IPS-18a (cell line): ENCODE results near the gene RAPGEF6.
A peak's percentile ranks its signal among the peaks of the same experiment; 100 is the strongest.
"Not testable (repeated sequence)": the region's sequence is repeated elsewhere in the genome, so short reads cannot be mapped to it uniquely, and the experiment has no call there.

Source experiments
- H3K27ac ChIP-seq: one replicate; pipeline ENCODE4 v1.5.1; 2013; ENCODE audit warnings: low read length
- H3K27me3 ChIP-seq: one replicate; pipeline ENCODE4 v1.6.1; 2013; ENCODE audit warnings: mild to moderate bottlenecking, low read length; ENCODE audit not compliant: control insufficient read depth, insufficient read depth
- H3K36me3 ChIP-seq: one replicate; pipeline ENCODE4 v1.6.1; 2013; ENCODE audit warnings: low read depth, low read length; ENCODE audit not compliant: control insufficient read depth
- H3K4me1 ChIP-seq: one replicate; pipeline ENCODE4 v1.6.1; 2013; ENCODE audit warnings: low read depth, low read length; ENCODE audit not compliant: control insufficient read depth
- H3K4me3 ChIP-seq: one replicate; pipeline ENCODE4 v1.5.1; 2013; ENCODE audit warnings: low read length
- H3K9ac ChIP-seq: one replicate; pipeline ENCODE4 v1.6.1; 2013; ENCODE audit warnings: mild to moderate bottlenecking, low read length, moderate library complexity
- H3K9me3 ChIP-seq: one replicate; pipeline ENCODE4 v1.6.1; 2013; ENCODE audit warnings: low read depth, low read length; ENCODE audit not compliant: control insufficient read depth

The RAPGEF6 gene, protein sequence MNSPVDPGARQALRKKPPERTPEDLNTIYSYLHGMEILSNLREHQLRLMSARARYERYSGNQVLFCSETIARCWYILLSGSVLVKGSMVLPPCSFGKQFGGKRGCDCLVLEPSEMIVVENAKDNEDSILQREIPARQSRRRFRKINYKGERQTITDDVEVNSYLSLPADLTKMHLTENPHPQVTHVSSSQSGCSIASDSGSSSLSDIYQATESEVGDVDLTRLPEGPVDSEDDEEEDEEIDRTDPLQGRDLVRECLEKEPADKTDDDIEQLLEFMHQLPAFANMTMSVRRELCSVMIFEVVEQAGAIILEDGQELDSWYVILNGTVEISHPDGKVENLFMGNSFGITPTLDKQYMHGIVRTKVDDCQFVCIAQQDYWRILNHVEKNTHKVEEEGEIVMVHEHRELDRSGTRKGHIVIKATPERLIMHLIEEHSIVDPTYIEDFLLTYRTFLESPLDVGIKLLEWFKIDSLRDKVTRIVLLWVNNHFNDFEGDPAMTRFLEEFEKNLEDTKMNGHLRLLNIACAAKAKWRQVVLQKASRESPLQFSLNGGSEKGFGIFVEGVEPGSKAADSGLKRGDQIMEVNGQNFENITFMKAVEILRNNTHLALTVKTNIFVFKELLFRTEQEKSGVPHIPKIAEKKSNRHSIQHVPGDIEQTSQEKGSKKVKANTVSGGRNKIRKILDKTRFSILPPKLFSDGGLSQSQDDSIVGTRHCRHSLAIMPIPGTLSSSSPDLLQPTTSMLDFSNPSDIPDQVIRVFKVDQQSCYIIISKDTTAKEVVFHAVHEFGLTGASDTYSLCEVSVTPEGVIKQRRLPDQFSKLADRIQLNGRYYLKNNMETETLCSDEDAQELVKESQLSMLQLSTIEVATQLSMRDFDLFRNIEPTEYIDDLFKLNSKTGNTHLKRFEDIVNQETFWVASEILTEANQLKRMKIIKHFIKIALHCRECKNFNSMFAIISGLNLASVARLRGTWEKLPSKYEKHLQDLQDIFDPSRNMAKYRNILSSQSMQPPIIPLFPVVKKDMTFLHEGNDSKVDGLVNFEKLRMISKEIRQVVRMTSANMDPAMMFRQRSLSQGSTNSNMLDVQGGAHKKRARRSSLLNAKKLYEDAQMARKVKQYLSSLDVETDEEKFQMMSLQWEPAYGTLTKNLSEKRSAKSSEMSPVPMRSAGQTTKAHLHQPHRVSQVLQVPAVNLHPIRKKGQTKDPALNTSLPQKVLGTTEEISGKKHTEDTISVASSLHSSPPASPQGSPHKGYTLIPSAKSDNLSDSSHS (N-terminal part only)

DNA sequence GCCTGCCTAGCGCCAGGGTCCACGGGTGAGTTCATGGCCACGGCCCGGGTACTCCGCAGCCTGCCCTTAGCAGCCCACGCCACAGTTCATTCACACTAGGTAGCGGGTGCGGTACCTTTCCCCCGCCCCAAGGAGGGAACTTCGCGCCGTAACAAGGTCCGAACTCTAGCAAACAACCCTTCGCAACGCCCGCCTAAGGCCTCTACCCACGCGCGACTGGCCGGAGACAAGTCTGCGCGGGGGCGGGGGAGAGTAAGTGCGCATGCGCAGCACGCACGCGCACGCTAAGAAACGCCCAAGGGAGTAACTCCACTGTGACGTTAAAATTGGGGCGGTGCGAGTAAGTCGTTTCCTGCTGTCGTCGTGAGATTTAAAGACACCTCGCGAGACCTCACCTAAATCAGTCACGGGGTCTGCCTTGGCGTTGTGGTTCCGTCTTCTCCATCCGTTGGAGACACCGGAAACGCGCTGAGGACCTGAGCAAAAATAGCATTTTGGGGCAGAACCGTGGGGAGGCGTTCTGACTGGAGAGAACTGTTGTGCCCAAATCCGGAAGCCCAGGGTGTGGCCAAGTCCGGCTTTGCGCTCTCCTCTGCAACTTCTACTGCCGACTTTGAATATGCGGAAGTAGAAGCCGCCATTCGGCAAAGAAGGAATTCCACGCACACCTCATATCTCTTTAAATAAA, at the start of gene RAPGEF6:
Gene RAPGEF6, minus strand, starts transcription at position 234 of the 688 bp plus-strand sequence. Its CDS starts 199 bp downstream, at position 35.
- Histone ChIP-seq H3K4me3 (peak within 1 kb of the TSS; percentile 87), H3K27ac (peak within 1 kb of the TSS; percentile 94), H3K36me3 (no peaks in the 10 kb centered on the region), H3K9ac (peak within 1 kb of the TSS; percentile 96), H3K27me3 (no peaks in the 10 kb centered on the region), H3K4me1 (peaks cover 16% of the 10 kb centered on the region), H3K9me3 (no peaks in the 10 kb centered on the region)

DNA sequence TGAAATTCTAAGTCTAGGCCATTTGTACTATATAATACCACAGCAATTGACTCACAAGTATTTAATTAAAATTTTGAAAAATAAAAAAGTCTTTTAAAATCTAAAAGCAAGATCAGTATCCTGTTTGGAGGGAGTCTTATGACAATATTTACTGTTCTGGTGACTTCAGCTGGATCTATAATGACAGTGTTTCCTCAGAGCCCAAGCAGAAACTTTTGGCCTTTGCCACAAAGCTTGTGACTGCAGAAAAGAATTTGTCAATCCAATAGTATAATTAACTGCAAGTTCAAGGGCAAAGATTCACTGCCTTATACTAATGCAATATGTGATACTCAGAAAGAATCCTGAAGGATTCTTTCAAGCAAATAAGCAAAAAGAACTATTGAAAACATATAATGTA, 49.6 kb upstream of the RAPGEF6 start:
- Histone ChIP-seq H3K4me1 (no peaks in the 10 kb centered on the region), H3K4me3 (no peak overlapping the region), H3K9me3 (no peaks in the 10 kb centered on the region), H3K36me3 (no peaks in the 10 kb centered on the region), H3K27me3 (no peaks in the 10 kb centered on the region), H3K9ac (no peak overlapping the region), H3K27ac (no peak overlapping the region)

DNA sequence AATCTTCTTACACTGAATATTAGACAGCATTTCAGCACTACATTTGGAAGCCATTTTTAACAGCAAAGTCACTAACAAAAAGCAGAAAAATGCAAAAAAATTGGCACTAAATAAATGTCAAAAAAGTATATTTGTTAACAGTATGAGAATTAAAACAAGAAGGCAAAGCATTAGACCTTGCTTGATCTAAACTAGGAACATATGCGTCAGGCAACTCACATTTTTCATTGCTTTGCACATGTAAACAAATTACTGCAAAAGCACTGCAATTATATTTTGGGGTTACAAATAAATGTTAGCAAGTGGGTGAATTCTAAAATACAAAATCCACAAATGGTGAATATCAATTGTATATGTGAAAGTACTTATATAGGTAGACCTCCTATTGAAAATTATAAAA, 49.0 kb upstream of the RAPGEF6 start:
- Histone ChIP-seq H3K4me1 (no peaks in the 10 kb centered on the region), H3K9ac (no peak overlapping the region), H3K36me3 (no peaks in the 10 kb centered on the region), H3K4me3 (no peak overlapping the region), H3K27me3 (no peaks in the 10 kb centered on the region), H3K9me3 (no peaks in the 10 kb centered on the region), H3K27ac (no peak overlapping the region)

DNA sequence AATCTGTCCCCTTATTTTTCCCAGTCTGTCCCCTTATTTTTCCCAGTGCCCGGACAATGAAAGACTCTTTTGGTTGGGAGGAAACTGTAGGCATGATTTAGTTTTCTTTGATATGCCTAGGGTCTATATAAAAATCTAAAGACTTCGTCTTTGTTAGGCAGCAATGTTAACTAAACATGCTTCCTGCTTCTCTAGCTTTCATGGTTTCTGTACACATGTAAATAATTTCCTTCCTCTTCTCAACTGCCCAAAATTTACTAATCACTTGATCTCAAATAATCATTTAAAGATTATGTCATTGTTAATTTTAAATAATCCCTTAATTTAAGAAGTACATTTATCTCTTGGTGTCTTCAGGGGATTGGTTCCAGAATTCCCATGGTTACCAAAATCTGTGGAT, 47.8 kb upstream of the RAPGEF6 start:
- H3K27ac ChIP-seq = no peak overlapping the region
- no peaks in the 10 kb centered on the region for H3K9me3 ChIP-seq
- H3K4me3 ChIP-seq = no peak overlapping the region
- peaks cover under 1% of the 10 kb centered on the region for H3K36me3 ChIP-seq
- no peak overlapping the region for H3K9ac ChIP-seq
- no peaks in the 10 kb centered on the region for H3K27me3 ChIP-seq
- H3K4me1 ChIP-seq = no peaks in the 10 kb centered on the region

DNA sequence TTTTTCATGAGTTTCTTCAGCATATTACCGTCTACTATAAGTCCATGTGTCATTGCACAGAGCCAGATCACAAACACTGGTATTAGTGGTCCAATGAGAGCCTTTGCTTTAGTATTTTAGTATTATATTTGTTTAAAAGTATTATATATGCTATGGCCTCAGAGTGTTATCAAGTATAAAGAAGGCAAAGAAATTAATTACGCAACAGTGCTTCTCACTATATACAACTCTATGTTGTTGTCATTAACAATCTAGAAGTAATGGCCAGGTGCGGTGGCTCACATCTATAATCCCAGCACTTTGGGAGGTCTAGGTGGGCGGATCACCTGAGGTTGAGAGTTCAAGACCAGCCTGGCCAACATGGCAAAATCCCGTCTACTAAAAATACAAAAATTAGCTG, 47.1 kb upstream of the RAPGEF6 start:
- no peak overlapping the region for H3K9ac ChIP-seq
- H3K4me1 ChIP-seq = no peaks in the 10 kb centered on the region
- no peak overlapping the region for H3K4me3 ChIP-seq
- H3K27ac ChIP-seq = no peak overlapping the region
- no peaks in the 10 kb centered on the region for H3K9me3 ChIP-seq
- H3K36me3 ChIP-seq = peaks cover 7% of the 10 kb centered on the region
- H3K27me3 ChIP-seq = no peaks in the 10 kb centered on the region

DNA sequence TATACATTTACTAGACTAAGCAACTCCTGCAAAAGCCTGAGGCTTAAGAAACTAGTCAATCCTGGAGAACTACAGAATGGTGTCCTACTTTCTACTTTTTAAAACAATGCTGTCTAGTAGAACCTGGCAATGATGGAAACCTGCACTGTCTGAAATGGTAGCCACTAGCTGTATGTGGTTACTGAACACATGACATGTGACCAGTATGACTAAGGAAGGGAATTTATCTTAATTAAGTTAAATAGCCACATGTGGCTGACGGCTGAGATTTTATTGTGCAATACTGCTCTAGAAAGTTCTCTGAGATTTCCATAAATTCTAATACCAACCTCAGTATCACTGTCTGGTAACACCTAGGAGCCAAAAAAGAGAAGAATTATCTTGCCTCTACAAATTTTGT, 44.9 kb upstream of the RAPGEF6 start:
- Histone ChIP-seq H3K4me1 (no peaks in the 10 kb centered on the region), H3K27me3 (no peaks in the 10 kb centered on the region), H3K36me3 (peaks cover 9% of the 10 kb centered on the region), H3K9me3 (no peaks in the 10 kb centered on the region), H3K9ac (no peak overlapping the region), H3K4me3 (no peak overlapping the region), H3K27ac (no peak overlapping the region)

DNA sequence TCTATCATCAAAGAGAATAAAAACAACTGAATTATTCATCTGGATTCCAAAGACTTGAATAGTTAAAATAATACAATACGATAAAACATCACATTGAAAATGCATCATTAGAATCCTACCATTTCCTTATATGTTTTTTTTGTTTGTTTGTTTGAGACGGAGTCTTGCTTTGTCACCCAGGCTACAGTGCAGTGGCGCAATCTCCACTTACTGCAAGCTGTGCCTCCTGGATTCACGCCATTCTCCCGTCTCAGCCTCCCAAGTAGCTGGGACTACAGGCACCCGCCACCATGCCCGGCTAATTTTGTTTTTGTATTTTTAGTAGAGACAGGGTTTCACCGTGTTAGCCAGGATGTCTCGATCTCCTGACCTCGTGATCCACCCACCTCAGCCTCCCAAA, 43.2 kb upstream of the RAPGEF6 start:
- H3K36me3 ChIP-seq, H3K9ac ChIP-seq, H3K9me3 ChIP-seq, H3K4me3 ChIP-seq, H3K27ac ChIP-seq, H3K4me1 ChIP-seq, H3K27me3 ChIP-seq: not testable (repeated sequence)

DNA sequence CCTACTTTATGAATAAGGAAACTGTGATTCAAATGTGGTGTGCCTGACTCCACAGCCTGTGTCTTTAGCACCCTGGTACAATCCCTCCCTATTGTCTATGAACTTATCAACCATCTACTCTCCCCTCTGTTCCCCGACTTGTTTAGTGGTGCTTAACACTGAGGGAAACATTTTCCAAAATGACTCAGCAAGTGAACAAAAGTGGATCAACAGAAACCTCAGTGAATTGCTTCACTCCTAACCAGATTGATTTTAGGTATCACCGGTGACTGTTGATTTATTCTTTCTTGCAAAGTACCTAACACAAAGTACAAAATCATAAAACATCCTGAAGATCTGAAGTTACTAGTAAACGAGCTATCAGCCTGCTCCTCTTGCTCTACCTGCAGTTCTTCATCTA, 42.1 kb upstream of the RAPGEF6 start:
- peaks cover 9% of the 10 kb centered on the region for H3K36me3 ChIP-seq
- no peak overlapping the region for H3K4me3 ChIP-seq

DNA sequence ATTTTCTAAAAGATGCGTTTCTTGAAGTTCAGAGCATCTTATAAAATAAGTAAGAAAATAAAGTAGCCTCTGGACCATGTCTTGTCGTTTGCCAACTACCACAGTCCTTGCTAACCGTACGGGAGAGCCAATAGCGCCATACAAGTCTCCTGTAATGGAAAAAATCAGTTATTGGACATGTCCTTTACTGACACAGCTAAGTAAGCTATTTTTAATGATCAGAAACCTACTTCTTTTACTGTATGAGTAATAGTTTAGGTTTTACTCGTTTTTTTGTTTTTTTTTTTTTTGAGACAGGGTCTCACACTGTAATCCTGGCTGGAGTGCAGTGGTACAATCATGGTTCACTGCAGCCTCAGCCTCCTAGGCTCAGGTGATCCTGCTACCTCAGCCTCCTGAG, 37.7 kb upstream of the RAPGEF6 start:
- H3K4me1 ChIP-seq = no peaks in the 10 kb centered on the region
- no peak overlapping the region for H3K4me3 ChIP-seq
- no peak overlapping the region for H3K9ac ChIP-seq
- no peaks in the 10 kb centered on the region for H3K9me3 ChIP-seq
- H3K27ac ChIP-seq = no peak overlapping the region
- H3K27me3 ChIP-seq = no peaks in the 10 kb centered on the region
- H3K36me3 ChIP-seq = peaks cover 13% of the 10 kb centered on the region

More for the DNA sequence above, 42.1 kb upstream of the RAPGEF6 start:
- Histone ChIP-seq H3K27me3 (no peaks in the 10 kb centered on the region), H3K9ac (no peak overlapping the region), H3K4me1 (no peaks in the 10 kb centered on the region), H3K9me3 (no peaks in the 10 kb centered on the region), H3K27ac (no peak overlapping the region)

DNA sequence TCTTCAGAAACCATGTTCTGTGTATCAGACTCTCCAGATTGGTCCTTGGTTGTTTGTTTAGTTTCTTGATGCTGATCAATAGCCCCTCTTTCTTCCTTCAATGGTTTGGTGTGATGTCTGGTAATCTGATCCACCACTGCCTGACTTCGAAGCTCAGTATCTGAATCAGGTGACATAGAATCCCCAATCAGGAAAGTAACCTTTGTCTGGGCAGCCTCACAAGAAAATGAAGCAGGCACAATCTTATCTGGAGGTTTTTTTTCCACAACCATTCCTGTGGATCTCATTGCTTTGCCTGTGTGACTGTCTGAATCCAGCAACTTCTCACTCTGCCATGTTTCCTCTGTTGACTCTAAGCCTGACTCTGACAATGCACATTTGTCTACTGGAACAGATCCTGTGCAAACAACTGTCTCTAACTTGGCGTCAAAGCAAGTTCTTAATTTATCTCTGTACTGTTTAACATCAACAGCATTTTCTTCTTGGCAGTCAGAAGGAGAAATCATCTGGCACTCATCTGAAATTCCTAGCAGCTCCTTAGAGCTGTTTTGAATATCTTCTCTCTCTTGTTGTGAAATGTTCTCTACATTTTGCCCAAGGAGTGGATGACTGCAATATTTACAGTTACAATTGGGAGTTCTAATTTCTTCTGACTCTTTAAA, 37.1 kb upstream of the RAPGEF6 start:
- H3K4me1 ChIP-seq = no peaks in the 10 kb centered on the region
- H3K27me3 ChIP-seq = no peaks in the 10 kb centered on the region
- peaks cover 6% of the 10 kb centered on the region for H3K36me3 ChIP-seq
- no peak overlapping the region for H3K4me3 ChIP-seq
- H3K27ac ChIP-seq = no peak overlapping the region
- H3K9me3 ChIP-seq = no peaks in the 10 kb centered on the region
- H3K9ac ChIP-seq = no peak overlapping the region
